ENCODE measurements around the gene DSG3.
"Not testable (repeated sequence)": the region's sequence is repeated elsewhere in the genome, so short reads cannot be mapped to it uniquely, and the experiment has no call there.

Gene DSG3

DNA sequence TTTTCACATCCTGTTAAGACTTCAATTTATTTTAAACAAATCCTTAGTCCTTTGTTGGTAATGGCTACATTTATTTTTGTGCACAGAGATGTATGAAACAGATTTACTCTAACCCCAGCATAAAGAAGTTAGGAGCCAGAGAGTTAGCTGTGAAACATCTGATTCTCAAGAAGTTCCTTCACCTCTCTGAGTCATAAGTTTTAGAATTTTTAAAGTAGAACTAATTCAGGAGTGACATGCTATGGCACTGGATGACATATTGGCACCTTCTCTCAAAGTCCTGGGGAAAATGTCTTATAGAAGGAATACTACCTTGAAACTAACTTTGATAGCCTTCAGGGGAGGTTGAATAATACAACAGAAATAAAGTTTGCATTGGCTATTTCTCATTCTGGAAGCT is 44.0 kb downstream of the DSG3 start:
- Histone ChIP-seq H3K4me3 (no peak overlapping the region), H3K9me3 (ENCODE audit: low read depth, low read length) (no peaks in the 10 kb centered on the region), H3K27ac (no peak overlapping the region), H3K36me3 (ENCODE audit: insufficient read depth, low read length) (no peaks in the 10 kb centered on the region), H3K9ac (ENCODE audit: insufficient read length) (no peak overlapping the region)
- DNase-seq (ENCODE audit: low read depth, low spot score), result no peak
- no peak for TF ChIP-seq FOXP2 (optimal IDR thresholded peaks at IDR 0.05; ENCODE audit: control extremely low read depth, extremely low read length, insufficient read depth)
- TF ChIP-seq EZH2 (IDR thresholded peaks at IDR 0.05), result no peak
- TF ChIP-seq POLR2AphosphoS5 (IDR thresholded peaks at IDR 0.05; ENCODE audit: borderline replicate concordance, low read depth, low read length), result no peak

DNA sequence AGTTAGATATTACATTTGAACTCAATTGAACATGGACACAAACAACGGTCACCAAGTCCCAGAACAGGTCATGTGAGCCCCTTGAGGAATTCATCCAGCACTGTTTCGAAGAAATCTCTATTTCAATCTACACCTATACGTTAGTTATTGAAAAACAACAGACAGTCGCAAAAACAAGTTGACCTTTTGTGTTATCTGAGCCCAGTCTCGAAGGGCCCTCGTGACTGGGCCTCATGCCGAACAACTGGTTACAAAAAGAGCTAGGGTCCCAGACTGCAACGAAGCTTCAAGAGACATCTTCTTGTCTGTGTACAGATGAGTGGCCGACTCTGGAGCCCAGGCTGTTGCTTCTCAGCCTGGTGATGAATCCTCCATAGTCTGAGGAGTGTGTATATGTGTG is 45.1 kb downstream of the DSG3 start:
- H3K27ac ChIP-seq, result no peak overlapping the region

DNA sequence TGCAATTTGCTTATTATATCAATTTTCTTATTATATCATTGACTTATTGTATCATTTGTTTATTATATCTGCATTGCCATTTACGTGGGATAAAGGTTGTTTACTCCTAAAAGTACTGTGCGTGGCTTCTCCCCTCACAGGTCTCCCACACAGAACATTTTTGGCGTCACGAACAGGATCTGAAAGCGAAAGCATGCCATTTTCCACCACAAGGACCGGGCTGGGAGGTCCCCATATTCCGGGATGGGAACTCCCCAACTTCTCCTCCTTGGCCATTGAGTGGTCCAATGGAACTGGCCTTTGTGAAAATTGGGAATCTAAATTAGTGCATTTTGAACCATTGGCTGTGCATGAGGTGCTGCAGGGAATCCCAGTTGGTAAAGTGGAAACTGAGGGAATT is 45.6 kb downstream of the DSG3 start:
- no peaks in the 10 kb centered on the region for H3K36me3 ChIP-seq (ENCODE audit: insufficient read depth, low read length)
- TF ChIP-seq POLR2AphosphoS5 (IDR thresholded peaks at IDR 0.05; ENCODE audit: borderline replicate concordance, low read depth, low read length), result no peak
- no peak for TF ChIP-seq EZH2 (IDR thresholded peaks at IDR 0.05)
- TF ChIP-seq FOXP2 (optimal IDR thresholded peaks at IDR 0.05; ENCODE audit: control extremely low read depth, extremely low read length, insufficient read depth), result no peak
- no peaks in the 10 kb centered on the region for H3K9me3 ChIP-seq (ENCODE audit: low read depth, low read length)
- H3K4me3 ChIP-seq, result no peak overlapping the region
- H3K27ac ChIP-seq, result no peak overlapping the region
- no peak for DNase-seq (ENCODE audit: low read depth, low spot score)
- H3K9ac ChIP-seq (ENCODE audit: insufficient read length), result no peak overlapping the region

More for the DNA sequence above, 45.1 kb downstream of the DSG3 start:
- Histone ChIP-seq H3K36me3 (ENCODE audit: insufficient read depth, low read length) (no peaks in the 10 kb centered on the region), H3K4me3 (no peak overlapping the region), H3K9me3 (ENCODE audit: low read depth, low read length) (no peaks in the 10 kb centered on the region), H3K9ac (ENCODE audit: insufficient read length) (no peak overlapping the region)
- TF ChIP-seq POLR2AphosphoS5 (IDR thresholded peaks at IDR 0.05; ENCODE audit: borderline replicate concordance, low read depth, low read length), result no peak
- TF ChIP-seq EZH2 (IDR thresholded peaks at IDR 0.05), result no peak
- no peak for TF ChIP-seq FOXP2 (optimal IDR thresholded peaks at IDR 0.05; ENCODE audit: control extremely low read depth, extremely low read length, insufficient read depth)
- DNase-seq (ENCODE audit: low read depth, low spot score), result no peak

DNA sequence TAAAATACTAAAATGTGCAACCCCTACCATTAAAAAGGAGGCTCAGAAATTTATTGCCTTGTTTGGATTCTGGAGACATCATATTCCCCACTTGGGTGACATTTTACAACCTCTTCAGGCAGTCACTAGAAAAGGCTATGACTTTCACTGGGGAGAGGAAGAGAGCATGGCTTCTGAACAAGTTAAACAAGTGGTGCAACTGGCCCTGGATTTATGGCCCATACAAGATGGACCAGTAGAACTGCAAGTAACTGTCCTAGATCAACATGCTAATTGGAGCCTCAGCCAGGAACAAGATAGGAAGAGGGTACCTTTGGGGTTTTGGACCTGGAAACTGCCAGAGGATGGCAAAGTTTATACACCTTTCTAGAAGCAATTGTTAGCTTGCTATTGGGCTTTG is 46.4 kb downstream of the DSG3 start:
- H3K4me3 ChIP-seq, result no peak overlapping the region
- TF ChIP-seq FOXP2 (optimal IDR thresholded peaks at IDR 0.05; ENCODE audit: control extremely low read depth, extremely low read length, insufficient read depth) (no peak), POLR2AphosphoS5 (IDR thresholded peaks at IDR 0.05; ENCODE audit: borderline replicate concordance, low read depth, low read length) (no peak), EZH2 (IDR thresholded peaks at IDR 0.05) (no peak)
- H3K36me3 ChIP-seq (ENCODE audit: insufficient read depth, low read length), result no peaks in the 10 kb centered on the region
- no peak overlapping the region for H3K27ac ChIP-seq
- no peaks in the 10 kb centered on the region for H3K9me3 ChIP-seq (ENCODE audit: low read depth, low read length)
- DNase-seq (ENCODE audit: low read depth, low spot score), result no peak
- H3K9ac ChIP-seq (ENCODE audit: insufficient read length), result no peak overlapping the region

DNA sequence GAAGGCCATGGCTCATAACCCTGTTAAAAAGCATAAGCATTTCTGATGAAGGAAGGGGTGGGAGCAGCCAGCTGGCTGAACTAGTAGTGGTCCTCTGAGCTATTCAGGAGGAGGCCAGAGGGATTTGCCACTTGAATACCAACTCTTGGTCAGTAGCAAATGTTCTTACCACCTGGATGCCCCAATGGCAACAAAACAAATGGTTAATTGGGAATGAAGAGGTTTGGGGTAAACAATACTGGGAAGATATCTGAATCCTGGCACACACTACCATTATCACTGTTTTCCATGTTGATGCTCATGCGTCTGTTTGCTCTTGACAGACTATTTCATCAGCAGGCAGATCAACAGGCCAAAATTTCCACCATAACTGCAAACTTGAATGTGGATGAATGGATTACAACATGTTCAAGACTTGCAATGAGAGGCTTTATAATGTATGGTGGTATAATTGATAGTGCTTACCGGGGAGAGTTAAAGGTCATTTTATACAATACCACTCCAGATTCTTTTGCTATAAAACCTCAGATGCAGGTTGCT is 47.2 kb downstream of the DSG3 start:
- not testable (repeated sequence) for DNase-seq (ENCODE audit: low read depth, low spot score); H3K36me3 ChIP-seq (ENCODE audit: insufficient read depth, low read length); H3K4me3 ChIP-seq; H3K9me3 ChIP-seq (ENCODE audit: low read depth, low read length); H3K27ac ChIP-seq; H3K9ac ChIP-seq (ENCODE audit: insufficient read length)

DNA sequence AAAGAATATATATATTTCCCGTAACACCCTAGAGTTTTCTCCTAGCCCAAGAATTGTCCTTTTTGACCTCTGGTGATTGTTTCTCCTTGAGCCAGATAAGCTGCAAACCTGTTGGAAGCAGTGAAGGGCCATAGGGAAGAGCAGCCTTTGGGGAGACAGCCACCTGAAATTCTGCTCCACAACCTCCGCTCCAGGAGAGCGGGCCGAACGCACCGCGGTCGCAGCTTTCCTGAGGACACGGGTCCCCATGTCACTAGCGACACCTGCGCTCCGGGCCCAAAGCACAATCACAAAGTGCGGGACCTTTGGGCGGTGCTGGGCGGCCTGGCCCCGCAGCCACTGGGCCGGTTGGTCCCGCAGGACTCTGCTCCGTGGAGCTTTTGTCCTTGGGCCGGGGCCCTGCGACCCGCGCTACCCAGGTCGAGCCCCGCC is 49.9 kb downstream of the DSG3 start:
- no peaks in the 10 kb centered on the region for H3K9me3 ChIP-seq (ENCODE audit: low read depth, low read length)
- no peak overlapping the region for H3K27ac ChIP-seq
- DNase-seq (ENCODE audit: low read depth, low spot score), result no peak
- TF ChIP-seq FOXP2 (optimal IDR thresholded peaks at IDR 0.05; ENCODE audit: control extremely low read depth, extremely low read length, insufficient read depth), result no peak
- no peak for TF ChIP-seq EZH2 (IDR thresholded peaks at IDR 0.05)
- no peak for TF ChIP-seq POLR2AphosphoS5 (IDR thresholded peaks at IDR 0.05; ENCODE audit: borderline replicate concordance, low read depth, low read length)
- H3K9ac ChIP-seq (ENCODE audit: insufficient read length), result no peak overlapping the region
- H3K4me3 ChIP-seq, result no peak overlapping the region
- H3K36me3 ChIP-seq (ENCODE audit: insufficient read depth, low read length), result no peaks in the 10 kb centered on the region

DNA sequence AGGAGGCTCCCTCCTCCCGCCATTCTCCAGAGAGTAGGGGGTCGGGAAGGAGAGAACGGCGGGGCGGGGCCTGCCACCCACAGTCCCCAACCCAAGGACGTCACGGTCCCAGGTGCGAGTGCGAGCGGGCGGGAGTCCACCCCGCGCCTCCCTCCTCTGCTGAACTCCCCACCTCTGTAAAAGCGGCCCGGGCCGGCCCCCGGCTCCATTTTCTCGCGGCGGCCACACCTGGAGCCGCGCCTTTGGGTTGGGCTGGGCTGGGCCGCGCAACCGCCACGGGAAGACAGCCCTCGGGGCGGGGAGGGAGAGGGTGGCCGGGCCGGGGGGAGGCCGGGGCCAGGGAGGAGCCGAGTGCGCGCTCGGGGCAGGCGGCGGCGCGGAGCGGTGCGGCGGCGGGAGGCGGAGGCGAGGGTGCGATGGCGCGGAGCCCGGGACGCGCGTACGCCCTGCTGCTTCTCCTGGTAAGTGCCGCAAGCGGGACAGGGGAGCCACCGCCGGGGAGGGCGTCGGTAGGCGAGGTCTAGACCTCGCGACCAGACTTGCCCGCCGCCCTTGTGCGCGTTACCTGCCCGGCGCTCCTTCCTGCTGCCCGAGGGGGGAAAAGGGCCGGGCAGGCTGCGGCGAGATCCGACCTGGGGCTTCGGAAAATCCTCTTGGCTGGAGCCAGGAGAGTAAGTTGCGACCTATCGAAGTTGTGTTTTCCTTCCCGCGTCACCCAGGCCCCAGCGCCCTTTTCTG is 50.5 kb downstream of the DSG3 start, which contains the start of gene DSG2:
Gene DSG2 (plus strand): TSS at position 342 of the 738 bp plus-strand sequence. CDS start 75 bp downstream, at position 417.
- Histone ChIP-seq H3K36me3 (ENCODE audit: insufficient read depth, low read length) (no peaks in the 10 kb centered on the region), H3K9me3 (ENCODE audit: low read depth, low read length) (no peaks in the 10 kb centered on the region), H3K4me3 (peak within 1 kb of the TSS; percentile 59), H3K9ac (ENCODE audit: insufficient read length) (no peak within 1 kb of the TSS), H3K27ac (no peak within 1 kb of the TSS)
- no peak for DNase-seq (ENCODE audit: low read depth, low spot score)
- TF ChIP-seq POLR2AphosphoS5 (IDR thresholded peaks at IDR 0.05; ENCODE audit: borderline replicate concordance, low read depth, low read length), result no peak
- no peak for TF ChIP-seq EZH2 (IDR thresholded peaks at IDR 0.05)
- TF ChIP-seq FOXP2 (optimal IDR thresholded peaks at IDR 0.05; ENCODE audit: control extremely low read depth, extremely low read length, insufficient read depth), result no peak

DNA sequence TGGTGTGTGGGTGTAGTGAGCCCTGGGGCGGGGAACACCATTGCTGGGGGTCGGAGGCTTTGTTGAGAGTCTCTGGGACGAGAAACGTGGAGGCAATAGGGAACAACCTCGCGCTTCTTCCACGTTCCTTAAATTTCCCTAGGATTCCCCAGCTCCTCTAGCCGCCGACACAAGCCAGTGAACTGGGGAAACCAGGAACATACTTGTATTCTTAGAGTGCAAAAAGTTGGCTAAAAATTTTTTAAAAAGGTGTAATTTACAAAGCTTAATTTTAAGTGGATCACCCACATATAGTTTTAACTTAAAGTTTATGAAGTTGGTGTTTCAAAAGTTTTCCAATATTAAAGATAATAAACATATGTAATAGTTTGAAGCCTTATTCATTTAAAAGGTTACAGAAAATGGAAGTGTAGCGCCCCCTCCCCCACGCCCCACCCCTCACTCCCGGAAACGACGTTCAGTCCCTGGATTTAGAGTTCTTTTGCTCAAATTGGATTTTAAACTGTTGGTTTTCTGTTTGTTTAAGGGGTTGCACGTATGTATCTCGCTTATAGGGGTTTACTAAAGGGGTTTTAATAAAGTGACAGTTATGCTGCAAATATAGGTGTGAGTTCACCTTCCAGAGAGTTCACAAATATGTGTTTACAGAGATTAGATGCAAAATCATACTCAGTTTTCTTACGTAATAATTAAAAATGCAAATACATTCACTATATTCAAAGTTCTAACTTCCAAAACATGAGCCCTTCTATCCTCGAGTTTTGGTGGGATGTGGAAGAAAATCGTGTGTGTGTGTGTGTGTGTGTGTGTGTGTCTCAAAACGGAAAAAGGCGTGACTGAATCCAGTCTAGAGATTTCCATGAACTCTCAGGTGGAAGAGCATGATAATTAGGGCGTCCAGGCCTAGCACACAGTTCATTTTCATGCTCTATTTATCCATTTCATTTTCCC is 51.3 kb downstream of the DSG3 start:
- H3K36me3 ChIP-seq (ENCODE audit: insufficient read depth, low read length), result no peaks in the 10 kb centered on the region
- DNase-seq (ENCODE audit: low read depth, low spot score), result no peak
- no peaks in the 10 kb centered on the region for H3K9me3 ChIP-seq (ENCODE audit: low read depth, low read length)
- H3K27ac ChIP-seq, result no peak overlapping the region
- TF ChIP-seq POLR2AphosphoS5 (IDR thresholded peaks at IDR 0.05; ENCODE audit: borderline replicate concordance, low read depth, low read length) (no peak), FOXP2 (optimal IDR thresholded peaks at IDR 0.05; ENCODE audit: control extremely low read depth, extremely low read length, insufficient read depth) (no peak), EZH2 (IDR thresholded peaks at IDR 0.05) (peak; percentile 57)
- peak overlapping the region; percentile 59 for H3K4me3 ChIP-seq
- no peak overlapping the region for H3K9ac ChIP-seq (ENCODE audit: insufficient read length)

Measured in SK-N-MC (cell line).